KMS-11 (cell line): ENCODE measurements around the gene MYH4.

ENCODE experiments used
- H2AFZ ChIP-seq: fragments of 200-600 bp; sonication (generic); 2 replicates; pipeline ENCODE4 v1.6.1; 2016; ENCODE audit warnings: antibody characterized with exemption, mixed run types, low read depth
- H3K27ac ChIP-seq: fragments of 200-600 bp; sonication (generic); 2 replicates; pipeline ENCODE4 v1.6.1; 2016; ENCODE audit warnings: mild to moderate bottlenecking, mixed run types
- H3K27me3 ChIP-seq: fragments of 200-600 bp; sonication (generic); 2 replicates; pipeline ENCODE4 v1.6.1; 2017; ENCODE audit warnings: mild to moderate bottlenecking, low read depth, mixed run types, moderate library complexity; ENCODE audit not compliant: insufficient read depth
- H3K36me3 ChIP-seq: fragments of 200-600 bp; sonication (generic); 2 replicates; pipeline ENCODE4 v1.6.1; 2017; ENCODE audit warnings: mild to moderate bottlenecking, mixed run types; ENCODE audit not compliant: insufficient read depth
- H3K4me1 ChIP-seq: fragments of 200-600 bp; sonication (generic); 2 replicates; pipeline ENCODE4 v1.6.1; 2016; ENCODE audit warnings: mild to moderate bottlenecking, low read depth, mixed run types; ENCODE audit not compliant: poor library complexity, severe bottlenecking
- H3K4me2 ChIP-seq: fragments of 200-600 bp; sonication (generic); 2 replicates; pipeline ENCODE4 v1.7.0; 2016; ENCODE audit warnings: mild to moderate bottlenecking, mixed run types
- H3K4me3 ChIP-seq: fragments of 200-600 bp; sonication (generic); IDR thresholded peaks from 2 replicates; pipeline ENCODE4 v1.6.1; 2017; ENCODE audit warnings: low read depth, low read length, mixed read lengths; ENCODE audit not compliant: insufficient read depth
- H3K79me2 ChIP-seq: fragments of 200-600 bp; sonication (generic); 2 replicates; pipeline ENCODE4 v1.6.1; 2016; ENCODE audit warnings: low read depth, mixed run types; ENCODE audit not compliant: insufficient read depth
- H3K9ac ChIP-seq: fragments of 200-600 bp; sonication (generic); 2 replicates; pipeline ENCODE4 v1.6.1; 2016; ENCODE audit warnings: mild to moderate bottlenecking, mixed run types
- H4K20me1 ChIP-seq: fragments of 200-600 bp; sonication (generic); 2 replicates; pipeline ENCODE4 v1.6.1; 2016; ENCODE audit warnings: mild to moderate bottlenecking, mixed run types; ENCODE audit not compliant: insufficient read depth
- CTCF ChIP-seq: fragments of 200-600 bp; sonication (generic); conservative IDR thresholded peaks from 2 replicates; pipeline ENCODE4 v1.6.1; 2017; ENCODE audit warnings: low read depth, mild to moderate bottlenecking, antibody characterized with exemption, low read length, moderate library complexity, mixed read lengths

Gene MYH4

GRCh38 chr17:10417431-10417830, 51.9 kb downstream of the MYH4 start:
- no peak overlapping the region for H2AFZ ChIP-seq
- no peak for TF ChIP-seq CTCF
- no peak overlapping the region for H3K27ac ChIP-seq
- H3K36me3 ChIP-seq, result no peaks in the 10 kb centered on the region
- no peaks in the 10 kb centered on the region for H4K20me1 ChIP-seq
- H3K4me3 ChIP-seq, result no peak overlapping the region
- no peaks in the 10 kb centered on the region for H3K79me2 ChIP-seq
- no peaks in the 10 kb centered on the region for H3K27me3 ChIP-seq
- peaks cover 6% of the 10 kb centered on the region for H3K4me1 ChIP-seq
- no peak overlapping the region for H3K4me2 ChIP-seq
- no peak overlapping the region for H3K9ac ChIP-seq

GRCh38 chr17:10415161-10415560, 54.2 kb downstream of the MYH4 start:
- no peaks in the 10 kb centered on the region for H3K36me3 ChIP-seq
- no peak overlapping the region for H3K9ac ChIP-seq
- no peak overlapping the region for H3K4me3 ChIP-seq
- no peak for TF ChIP-seq CTCF
- no peak overlapping the region for H3K4me2 ChIP-seq
- H3K4me1 ChIP-seq, result no peaks in the 10 kb centered on the region
- H3K27me3 ChIP-seq, result no peaks in the 10 kb centered on the region
- no peak overlapping the region for H2AFZ ChIP-seq
- no peaks in the 10 kb centered on the region for H4K20me1 ChIP-seq
- H3K27ac ChIP-seq, result no peak overlapping the region
- H3K79me2 ChIP-seq, result no peaks in the 10 kb centered on the region

- no peaks in the 10 kb centered on the region for H4K20me1 ChIP-seq
- H3K27me3 ChIP-seq, result no peaks in the 10 kb centered on the region
- no peaks in the 10 kb centered on the region for H3K79me2 ChIP-seq
- no peak overlapping the region for H3K4me2 ChIP-seq
- H3K36me3 ChIP-seq, result no peaks in the 10 kb centered on the region
- TF ChIP-seq CTCF, result no peak
- no peak overlapping the region for H3K9ac ChIP-seq
- H3K4me1 ChIP-seq, result no peaks in the 10 kb centered on the region
- H3K27ac ChIP-seq, result no peak overlapping the region
- H2AFZ ChIP-seq, result no peak overlapping the region
- H3K4me3 ChIP-seq, result no peak overlapping the region
Observed at GRCh38 chr17:10403589-10403988, 65.8 kb downstream of the MYH4 start.

GRCh38 chr17:10398352-10398751, 71.0 kb downstream of the MYH4 start:
- no peak overlapping the region for H3K4me2 ChIP-seq
- no peak for TF ChIP-seq CTCF
- H3K9ac ChIP-seq, result no peak overlapping the region
- H3K27me3 ChIP-seq, result no peaks in the 10 kb centered on the region
- no peaks in the 10 kb centered on the region for H4K20me1 ChIP-seq
- H3K4me1 ChIP-seq, result no peaks in the 10 kb centered on the region
- no peaks in the 10 kb centered on the region for H3K79me2 ChIP-seq
- no peaks in the 10 kb centered on the region for H3K36me3 ChIP-seq
- H3K27ac ChIP-seq, result no peak overlapping the region
- no peak overlapping the region for H3K4me3 ChIP-seq
- no peak overlapping the region for H2AFZ ChIP-seq
